HEK293 (cell line): ENCODE data around the gene BCL6B.

Experiments used
- CTCF ChIA-PET: fragments of 350-600 bp; formaldehyde crosslinking; extraction: SDS; loops from one replicate; lab custom pipeline; 2021; ENCODE audit warnings: antibody characterized with exemption; lab: Yijun Ruan, JAX
- POLR2A ChIA-PET: fragments of 300-600 bp; formaldehyde crosslinking; extraction: SDS; loops from one replicate; lab custom pipeline; 2020; ENCODE audit warnings: antibody characterized with exemption, inconsistent platforms; lab: Yijun Ruan, JAX
- H3K27ac ChIP-seq: fragments of 200-500 bp; sonication (Bioruptor generic); 2 replicates; pipeline ENCODE4 v1.5.1; 2014; ENCODE audit warnings: low read depth, low read length, control low read depth, inconsistent platforms; ENCODE audit errors: extremely low read depth
- H3K36me3 ChIP-seq, 2 experiments: fragments of 200-500 bp in 1 of 2; sonication (Bioruptor generic) in 1 of 2; 1 replicate in 1 of 2; 2 replicates in 1 of 2; pipeline ENCODE4 v1.5.1; 2014 to 2017; ENCODE audit warnings: inconsistent platforms in 2 of 2, low read length in 2 of 2; ENCODE audit not compliant: control insufficient read depth in 2 of 2, insufficient read depth in 1 of 2
- H3K4me1 ChIP-seq: fragments of 200-500 bp; sonication (Bioruptor generic); 2 replicates; pipeline ENCODE4 v1.5.1; 2014; ENCODE audit warnings: mild to moderate bottlenecking, low read length, inconsistent platforms; ENCODE audit not compliant: control insufficient read depth, insufficient read depth
- H3K4me3 ChIP-seq: 2 replicates; pipeline ENCODE4 v1.5.1; 2011; ENCODE audit warnings: low read depth, mild to moderate bottlenecking, control low read depth, low read length, moderate library complexity
- H3K9me3 ChIP-seq: fragments of 200-500 bp; sonication (Bioruptor generic); 2 replicates; pipeline ENCODE4 v1.5.1; 2014; ENCODE audit warnings: low read depth, low read length, inconsistent platforms; ENCODE audit not compliant: control insufficient read depth, insufficient read depth
- PRDM2 ChIP-seq: fragments of 450-650 bp; formaldehyde crosslinking; IDR thresholded peaks from 2 replicates; pipeline ENCODE4 v1.5.1; 2016; ENCODE audit warnings: missing biosample characterization, missing genetic modification characterization, borderline replicate concordance
- PRDM6 ChIP-seq: fragments of 450-650 bp; formaldehyde crosslinking; IDR thresholded peaks from 2 replicates; pipeline ENCODE4 v1.5.1; 2017; ENCODE audit warnings: missing biosample characterization, missing genetic modification characterization
- SETDB1 ChIP-seq: IDR thresholded peaks from one replicate; pipeline ENCODE4 v1.6.1; 2017; ENCODE audit warnings: mild to moderate bottlenecking, low read length, moderate library complexity, mixed read lengths; ENCODE audit not compliant: insufficient read length
- YY1 ChIP-seq: fragments of 450-650 bp; formaldehyde crosslinking; IDR thresholded peaks from 2 replicates; pipeline ENCODE4 v1.5.1; 2018; ENCODE audit warnings: missing biosample characterization, missing genetic modification characterization
- ZBTB49 ChIP-seq: fragments of 450-650 bp; formaldehyde crosslinking; IDR thresholded peaks from 2 replicates; pipeline ENCODE4 v1.5.1; 2016; ENCODE audit warnings: missing biosample characterization, missing genetic modification characterization, low read depth
- ZNF121 ChIP-seq: fragments of 450-650 bp; formaldehyde crosslinking; IDR thresholded peaks from 2 replicates; pipeline ENCODE4 v1.5.1; 2016; ENCODE audit warnings: missing biosample characterization, missing genetic modification characterization
- ZNF133 ChIP-seq: fragments of 450-650 bp; formaldehyde crosslinking; IDR thresholded peaks from 2 replicates; pipeline ENCODE4 v1.5.1; 2016; ENCODE audit warnings: missing biosample characterization, missing genetic modification characterization
- ZNF169 ChIP-seq: fragments of 450-650 bp; formaldehyde crosslinking; IDR thresholded peaks from 2 replicates; pipeline ENCODE4 v1.5.1; 2016; ENCODE audit warnings: missing biosample characterization, missing genetic modification characterization
- ZNF174 ChIP-seq: fragments of 450-650 bp; formaldehyde crosslinking; IDR thresholded peaks from 2 replicates; pipeline ENCODE4 v1.5.0; 2017; ENCODE audit warnings: missing biosample characterization, mild to moderate bottlenecking, missing genetic modification characterization
- ZNF2 ChIP-seq: fragments of 450-650 bp; formaldehyde crosslinking; IDR thresholded peaks from 2 replicates; pipeline ENCODE4 v1.5.1; 2016; ENCODE audit warnings: missing biosample characterization, missing genetic modification characterization
- ZNF248 ChIP-seq: fragments of 450-650 bp; formaldehyde crosslinking; IDR thresholded peaks from 2 replicates; pipeline ENCODE4 v1.5.1; 2017; ENCODE audit warnings: missing biosample characterization, missing genetic modification characterization
- ZNF391 ChIP-seq: fragments of 450-650 bp; formaldehyde crosslinking; IDR thresholded peaks from 2 replicates; pipeline ENCODE4 v1.5.1; 2016; ENCODE audit warnings: low read depth, missing biosample characterization, missing genetic modification characterization, borderline replicate concordance
- ZNF416 ChIP-seq: fragments of 450-650 bp; formaldehyde crosslinking; IDR thresholded peaks from 2 replicates; pipeline ENCODE4 v1.5.1; 2016; ENCODE audit warnings: missing biosample characterization, missing genetic modification characterization
- ZNF501 ChIP-seq: fragments of 450-650 bp; formaldehyde crosslinking; IDR thresholded peaks from 2 replicates; pipeline ENCODE4 v1.5.1; 2016; ENCODE audit warnings: missing biosample characterization, missing genetic modification characterization
- ZNF514 ChIP-seq: fragments of 450-650 bp; formaldehyde crosslinking; IDR thresholded peaks from 2 replicates; pipeline ENCODE4 v1.5.1; 2016; ENCODE audit warnings: missing biosample characterization, missing genetic modification characterization
- ZNF610 ChIP-seq: fragments of 450-650 bp; formaldehyde crosslinking; IDR thresholded peaks from 2 replicates; pipeline ENCODE4 v1.5.1; 2016; ENCODE audit warnings: missing biosample characterization, missing genetic modification characterization, borderline replicate concordance
- ZNF621 ChIP-seq: fragments of 450-650 bp; formaldehyde crosslinking; IDR thresholded peaks from 2 replicates; pipeline ENCODE4 v1.5.1; 2017; ENCODE audit warnings: missing biosample characterization, missing genetic modification characterization
- ZNF645 ChIP-seq: fragments of 450-650 bp; formaldehyde crosslinking; IDR thresholded peaks from 2 replicates; pipeline ENCODE4; 2016; ENCODE audit warnings: missing biosample characterization, missing genetic modification characterization

BCL6B gene

GRCh38 chr17:7070712-7071111, 47.9 kb downstream of the BCL6B start:
- H3K36me3 ChIP-seq, result no peaks in the 10 kb centered on the region
- no peaks in the 10 kb centered on the region for H3K4me1 ChIP-seq
- ChIA-PET POLR2A (no interaction called here), CTCF (interaction anchor here (0.6 kb wide), 1 partner anchor 1957 kb away, joined by 3 read pairs; no protein-coding TSS in a partner anchor)
- TF ChIP-seq ZNF514 (no peak), ZNF501 (tag by site-specific recombination) (no peak), PRDM2 (tag by site-specific recombination) (no peak), ZNF169 (tag by site-specific recombination) (no peak), ZNF416 (tag by site-specific recombination) (no peak), ZNF391 (tag by site-specific recombination) (no peak), SETDB1 (no peak), ZNF645 (no peak), ZNF133 (tag by site-specific recombination) (no peak), ZNF621 (tag by site-specific recombination) (no peak), ZNF2 (tag by site-specific recombination) (no peak), YY1 (tag by site-specific recombination) (no peak)
- no peak overlapping the region for H3K27ac ChIP-seq
- no peaks in the 10 kb centered on the region for H3K9me3 ChIP-seq
- H3K4me3 ChIP-seq, result no peak overlapping the region

GRCh38 chr17:7072406-7072805, 49.6 kb downstream of the BCL6B start:
- Histone ChIP-seq H3K9me3 (no peaks in the 10 kb centered on the region), H3K4me3 (no peak overlapping the region), H3K27ac (no peak overlapping the region), H3K36me3 (no peaks in the 10 kb centered on the region), H3K4me1 (no peaks in the 10 kb centered on the region)
- no peak for TF ChIP-seq ZNF514
- TF ChIP-seq ZNF121, result no peak
- TF ChIP-seq ZNF248 (tag by site-specific recombination), result no peak
- no peak for TF ChIP-seq ZNF174 (tag by site-specific recombination)
- no peak for TF ChIP-seq PRDM6 (tag by site-specific recombination)
- no peak for TF ChIP-seq ZNF610 (tag by site-specific recombination)
- no peak for TF ChIP-seq ZBTB49 (tag by site-specific recombination)
- ChIA-PET POLR2A (interaction anchor here (0.6 kb wide), 1 partner anchor 900 kb away, joined by 3 read pairs; no protein-coding TSS in a partner anchor), CTCF (interaction anchor here (0.6 to 1.2 kb wide), 2 partner anchors 27 to 63 kb away, joined by 3 to 5 read pairs; no protein-coding TSS in a partner anchor)
